Stomach (tissue), 9 donors: Measurements from ENCODE around the gene AUTS2. TPM values are rescaled to one million over a fixed set of nuclear protein-coding genes. Genes with fewer than 3 reads are reported as not detected.

Experiments used
- DNase-seq, 2 donors: peaks; one replicate each; pipeline versions ENCODE4 v3.0.0 to v3.0.0-alpha.2; 2013 to 2019
- H3K27ac ChIP-seq, 5 donors: fragments of 200-600 bp in 4 of 5; sonication (generic) in 4 of 5; one replicate each; pipeline ENCODE4 v1.5.1; 2013 to 2019; ENCODE audit warnings: mild to moderate bottlenecking in 1 of 5, moderate library complexity in 1 of 5
- H3K27me3 ChIP-seq, 3 donors: fragments of 200-600 bp; sonication (generic); one replicate each; pipeline ENCODE4 v1.5.1; 2017 to 2019; ENCODE audit warnings: mixed run types in 1 of 3
- H3K36me3 ChIP-seq, 4 donors: fragments of 200-600 bp; sonication (generic); 1 replicate in 3 of 4; 2 replicates in 1 of 4; pipeline ENCODE4 v1.5.1; 2016 to 2019
- H3K4me1 ChIP-seq, 4 donors: fragments of 200-600 bp; sonication (generic); one replicate each; pipeline ENCODE4 v1.5.1; 2016 to 2019
- H3K4me3 ChIP-seq, 4 donors: fragments of 200-600 bp; sonication (generic) in 3 of 4; one replicate each; pipeline ENCODE4 v1.5.1; 2016 to 2019; ENCODE audit warnings: mild to moderate bottlenecking in 1 of 4
- H3K9me3 ChIP-seq, 4 donors: fragments of 200-600 bp; sonication (generic); one replicate each; pipeline ENCODE4 v1.5.1; 2016 to 2019
- CTCF ChIP-seq, 7 experiments: fragments of 450-650 bp in 4 of 7; fragments of 200-600 bp in 3 of 7; sonication (generic) in 3 of 7; IDR thresholded peaks; one replicate each; pipeline ENCODE4 v1.5.1; 2016 to 2019; ENCODE audit warnings: antibody characterized with exemption in 7 of 7, control low read depth in 2 of 7, mild to moderate bottlenecking in 1 of 7
- EP300 ChIP-seq: sonication (generic); formaldehyde crosslinking; IDR thresholded peaks from one replicate; pipeline ENCODE4 v1.6.1; 2017; ENCODE audit warnings: antibody characterized with exemption
- POLR2A ChIP-seq, 4 donors: fragments of 450-650 bp; IDR thresholded peaks; one replicate each; pipeline ENCODE4 v1.6.1; 2016; ENCODE audit warnings: antibody characterized with exemption in 4 of 4, control low read depth in 2 of 4, mild to moderate bottlenecking in 1 of 4, moderate library complexity in 1 of 4
- POLR2AphosphoS5 ChIP-seq, 3 donors: sonication (generic); formaldehyde crosslinking; IDR thresholded peaks; one replicate each; pipeline ENCODE4 v1.6.1; 2016; ENCODE audit warnings: antibody characterized with exemption in 3 of 3
- WGBS, 5 donors: extraction: QIAGEN DNeasy Blood & Tissue Kit in 3 of 5; methylation state at CpG; one replicate each; pipeline versions ENCODE4 v1.1.5 to v1.1.7; 2013 to 2018; 5-methylcytosine and 5-hydroxymethylcytosine counted together
- intact Hi-C: fragments of 100-400 bp; cut with DNase I; formaldehyde crosslinking; loops from one replicate; pipeline ENCODE4 v1.15.1; 2023; ENCODE audit warnings: low total_unique reads
- polyA plus RNA-seq, 3 donors: library from polyadenylated mRNA; stranded (reverse); fragments of 200-250 nt; gene quantifications; one replicate each; pipeline ENCODE4 v1.2.3, GENCODE V29; 2013
- total RNA-seq, 5 donors: library from RNA; depleted of rRNA; stranded (reverse); fragments of >200 nt; gene quantifications; one replicate each; pipeline versions ENCODE4 v1.1.0 to v1.2.3, GENCODE V29; 2014 to 2016
- donor health status: healthy with polysubstance abuse.
- donor health status: Bipolar disorder and iron deficiency.
- donor health status: healthy.

AUTS2 gene
- total and polyA plus RNA-seq, 8 donors = 3.8 to 90.3 (median 38.1) TPM

GRCh38 chr7:69703099-69703498 is 104.8 kb downstream of the AUTS2 start:
- H3K36me3 ChIP-seq = no peaks in the 10 kb centered on the region
- peaks cover 0 to 10% (median 0%) of the 10 kb centered on the region in 4 donors for H3K4me1 ChIP-seq
- WGBS, 5 donors = 13 to 25% (median 19%) methylated on average over 2 of the region's 2 CpGs
- intact Hi-C loops = no loop called here
- peak in 1 of 2 donors; percentile 22 for DNase-seq
- H3K27me3 ChIP-seq = no peaks in the 10 kb centered on the region
- TF ChIP-seq POLR2A (IDR thresholded peaks at IDR 0.05) (no peak), EP300 (no peak), POLR2AphosphoS5 (IDR thresholded peaks at IDR 0.05) (no peak), CTCF (IDR thresholded peaks at IDR 0.05) (no peak)
- no peak overlapping the region for H3K4me3 ChIP-seq
- no peak overlapping the region for H3K27ac ChIP-seq
- H3K9me3 ChIP-seq = no peaks in the 10 kb centered on the region

GRCh38 chr7:69706070-69706469 is 107.8 kb downstream of the AUTS2 start:
- Histone ChIP-seq H3K4me1 (peaks cover 0 to 21% (median 6%) of the 10 kb centered on the region in 4 donors), H3K9me3 (no peaks in the 10 kb centered on the region), H3K27me3 (no peaks in the 10 kb centered on the region), H3K27ac (no peak overlapping the region), H3K4me3 (no peak overlapping the region), H3K36me3 (no peaks in the 10 kb centered on the region)
- 78 to 93% (median 80%) methylated on average over 2 of the region's 2 CpGs for WGBS, 5 donors
- intact Hi-C loops = no loop called here
- TF ChIP-seq POLR2A (IDR thresholded peaks at IDR 0.05) (no peak), CTCF (IDR thresholded peaks at IDR 0.05) (no peak), POLR2AphosphoS5 (IDR thresholded peaks at IDR 0.05) (no peak), EP300 (no peak)
- no peak for DNase-seq

- no peaks in the 10 kb centered on the region for H3K36me3 ChIP-seq
- no peak overlapping the region for H3K27ac ChIP-seq
- H3K4me1 ChIP-seq = peaks cover 0 to 12% (median 6%) of the 10 kb centered on the region in 4 donors
- no peaks in the 10 kb centered on the region for H3K27me3 ChIP-seq
- WGBS, 5 donors = 42 to 57% (median 56%) methylated on average over 2 of the region's 2 CpGs
- no peak for TF ChIP-seq CTCF (IDR thresholded peaks at IDR 0.05)
- TF ChIP-seq POLR2A (IDR thresholded peaks at IDR 0.05) = no peak
- no peak for TF ChIP-seq EP300
- TF ChIP-seq POLR2AphosphoS5 (IDR thresholded peaks at IDR 0.05) = no peak
- intact Hi-C loops = no loop called here
- peak in 1 of 2 donors; percentile 48 for DNase-seq
- no peaks in the 10 kb centered on the region for H3K9me3 ChIP-seq
- no peak overlapping the region for H3K4me3 ChIP-seq
These were observed 110.6 kb downstream of the AUTS2 start for GRCh38 chr7:69708857-69709256.

GRCh38 chr7:69710768-69711438 is 112.6 kb downstream of the AUTS2 start:
- Histone ChIP-seq H3K9me3 (no peaks in the 10 kb centered on the region), H3K4me1 (peaks cover 0 to 12% (median 6%) of the 10 kb centered on the region in 4 donors), H3K27me3 (no peaks in the 10 kb centered on the region), H3K27ac (no peak overlapping the region), H3K36me3 (no peaks in the 10 kb centered on the region), H3K4me3 (no peak overlapping the region)
- intact Hi-C loops = no loop called here
- no peak for TF ChIP-seq CTCF (IDR thresholded peaks at IDR 0.05)
- TF ChIP-seq EP300 = no peak
- no peak for TF ChIP-seq POLR2AphosphoS5 (IDR thresholded peaks at IDR 0.05)
- TF ChIP-seq POLR2A (IDR thresholded peaks at IDR 0.05) = no peak
- no peak for DNase-seq
- WGBS, 5 donors = 84 to 90% (median 86%) methylated on average over 5 of the region's 5 CpGs
